H1 (cell line): ENCODE data around the gene PPP2R2D. TPM values are rescaled to one million over a fixed set of nuclear protein-coding genes. Genes with fewer than 3 reads are reported as not detected.

ENCODE experiments used
- CTCF ChIA-PET: fragments of 300-600 bp; sonication (Branson Sonifier 250); formaldehyde crosslinking; loops from one replicate; lab custom pipeline; 2021; ENCODE audit not compliant: partially characterized antibody; lab: Charles Lee
- POLR2A ChIA-PET: fragments of 300-600 bp; sonication (Branson Sonifier 250); formaldehyde crosslinking; loops from one replicate; lab custom pipeline; 2021; ENCODE audit warnings: inconsistent platforms; ENCODE audit not compliant: partially characterized antibody; lab: Charles Lee
- DNase-seq, 2 experiments: peaks; one replicate each; pipeline versions ENCODE4 v3.0.0 to v3.0.0-alpha.2; 2010 to 2022; ENCODE audit warnings: low spot score in 2 of 2, low read depth in 1 of 2, mixed read lengths in 1 of 2
- FAIRE-seq: peaks from 2 replicates; lab custom pipeline; 2011; peaks lifted over from hg19 to GRCh38; lab: Jason Lieb, UNC
- H2AFZ ChIP-seq: 2 replicates; pipeline ENCODE4 v1.8.1; 2012; ENCODE audit warnings: low read length, inconsistent platforms
- H2AK5ac ChIP-seq: 2 replicates; pipeline ENCODE4 v1.6.1; 2013; ENCODE audit warnings: low read depth, low read length
- H2BK120ac ChIP-seq: replicated peaks from 2 replicates; pipeline ENCODE3; 2013; ENCODE audit warnings: low read depth, low read length, inconsistent platforms
- H2BK12ac ChIP-seq: 2 replicates; pipeline ENCODE4 v1.6.1; 2013; ENCODE audit warnings: low read depth, low read length
- H2BK15ac ChIP-seq: 2 replicates; pipeline ENCODE4 v1.6.1; 2013; ENCODE audit warnings: low read length
- H2BK20ac ChIP-seq: 2 replicates; pipeline ENCODE4 v1.6.1; 2013; ENCODE audit warnings: low read length
- H2BK5ac ChIP-seq: 2 replicates; pipeline ENCODE4 v1.6.1; 2013; ENCODE audit warnings: low read depth, low read length
- H3K14ac ChIP-seq: 2 replicates; pipeline ENCODE4 v1.6.1; 2013; ENCODE audit warnings: inconsistent platforms; ENCODE audit not compliant: insufficient read length
- H3K18ac ChIP-seq: 2 replicates; pipeline ENCODE4 v1.6.1; 2013; ENCODE audit warnings: low read length; ENCODE audit errors: extremely low read depth
- H3K23ac ChIP-seq: 2 replicates; pipeline ENCODE4 v1.6.1; 2013; ENCODE audit warnings: inconsistent platforms; ENCODE audit not compliant: insufficient read length
- H3K23me2 ChIP-seq: 2 replicates; pipeline ENCODE4 v1.6.1; 2013; ENCODE audit warnings: low read depth, low read length
- H3K27ac ChIP-seq: 2 replicates; pipeline ENCODE4 v1.6.1; 2011; ENCODE audit warnings: low read depth, low read length, inconsistent platforms
- H3K27me3 ChIP-seq, 4 experiments: replicated peaks in 1 of 4; 1 replicate in 1 of 4; 2 replicates in 3 of 4; pipeline versions ENCODE4 v1.6.1 to v1.8.1; 2011 to 2013; ENCODE audit warnings: low read length in 3 of 4, mild to moderate bottlenecking in 3 of 4, inconsistent platforms in 2 of 4, mixed read lengths in 2 of 4, moderate library complexity in 1 of 4; ENCODE audit not compliant: control insufficient read depth in 3 of 4, insufficient read depth in 3 of 4; ENCODE audit errors: extremely low read depth in 1 of 4
- H3K36me3 ChIP-seq, 4 experiments: 2 replicates each; pipeline versions ENCODE4 v1.6.1 to v1.8.1; 2011 to 2013; ENCODE audit warnings: mild to moderate bottlenecking in 4 of 4, low read length in 3 of 4, moderate library complexity in 2 of 4, control low read depth in 1 of 4, inconsistent platforms in 1 of 4; ENCODE audit not compliant: insufficient read depth in 4 of 4, control insufficient read depth in 2 of 4
- H3K4ac ChIP-seq: replicated peaks from 2 replicates; pipeline ENCODE3; 2013; ENCODE audit warnings: low read length, low read depth, mixed read lengths, inconsistent platforms; ENCODE audit not compliant: insufficient read length
- H3K4me1 ChIP-seq, 4 experiments: replicated peaks in 1 of 4; 1 replicate in 1 of 4; 2 replicates in 3 of 4; pipeline versions ENCODE4 v1.6.1 to v1.8.1; 2011 to 2013; ENCODE audit warnings: low read length in 3 of 4, inconsistent platforms in 2 of 4, mixed read lengths in 1 of 4; ENCODE audit not compliant: insufficient read depth in 4 of 4, control insufficient read depth in 3 of 4
- H3K4me2 ChIP-seq, 2 experiments: 2 replicates each; pipeline versions ENCODE4 v1.6.1 to v1.8.1; 2011 to 2013; ENCODE audit warnings: low read depth in 2 of 2, low read length in 2 of 2, control low read depth in 1 of 2, inconsistent platforms in 1 of 2, mild to moderate bottlenecking in 1 of 2; ENCODE audit not compliant: insufficient read depth in 1 of 2
- H3K4me3 ChIP-seq, 4 experiments: fragments of 200-600, 300-600 bp in 1 of 4; sonication (generic), shearing (Covaris generic), sonication (Bioruptor Twin) in 1 of 4; 2 replicates each; pipeline versions ENCODE4 v1.5.1 to v1.8.1; 2011 to 2016; ENCODE audit warnings: low read length in 4 of 4, low read depth in 3 of 4, control low read depth in 2 of 4, inconsistent platforms in 2 of 4, mild to moderate bottlenecking in 2 of 4, mixed read lengths in 1 of 4, moderate library complexity in 1 of 4; ENCODE audit not compliant: insufficient read depth in 2 of 4; ENCODE audit errors: extremely low read depth in 1 of 4
- H3K56ac ChIP-seq: replicated peaks from 2 replicates; pipeline ENCODE3; 2013; ENCODE audit warnings: low read depth, mild to moderate bottlenecking, mixed read lengths, low read length, inconsistent platforms; ENCODE audit not compliant: insufficient read length
- H3K79me1 ChIP-seq: 2 replicates; pipeline ENCODE4 v1.6.1; 2013; ENCODE audit warnings: low read depth, low read length, control low read depth
- H3K79me2 ChIP-seq, 2 experiments: 2 replicates each; pipeline versions ENCODE4 v1.6.1 to v1.8.1; 2012 to 2013; ENCODE audit warnings: low read length in 2 of 2, mild to moderate bottlenecking in 2 of 2, inconsistent platforms in 1 of 2; ENCODE audit not compliant: insufficient read depth in 2 of 2, control insufficient read depth in 1 of 2
- H3K9ac ChIP-seq, 4 experiments: replicated peaks in 1 of 4; 1 replicate in 1 of 4; 2 replicates in 3 of 4; pipeline versions ENCODE4 v1.6.1 to v1.8.1; 2011 to 2013; ENCODE audit warnings: low read depth in 3 of 4, low read length in 3 of 4, control low read depth in 2 of 4, mild to moderate bottlenecking in 2 of 4, moderate library complexity in 2 of 4, inconsistent platforms in 1 of 4; ENCODE audit errors: extremely low read depth in 1 of 4
- H3K9me3 ChIP-seq, 2 experiments: 2 replicates each; pipeline versions ENCODE4 v1.6.1 to v1.8.1; 2012 to 2013; ENCODE audit warnings: mild to moderate bottlenecking in 2 of 2, moderate library complexity in 2 of 2, control low read depth in 1 of 2, inconsistent platforms in 1 of 2, low read depth in 1 of 2, low read length in 1 of 2, mixed read lengths in 1 of 2; ENCODE audit not compliant: insufficient read depth in 2 of 2
- H4K20me1 ChIP-seq, 2 experiments: replicated peaks in 1 of 2; 2 replicates each; pipeline versions ENCODE3 to v1.8.1; 2011 to 2013; ENCODE audit warnings: inconsistent platforms in 2 of 2, low read length in 2 of 2, mild to moderate bottlenecking in 1 of 2; ENCODE audit not compliant: insufficient read depth in 2 of 2, control insufficient read depth in 1 of 2
- H4K5ac ChIP-seq: 2 replicates; pipeline ENCODE4 v1.6.1; 2013; ENCODE audit warnings: low read length, low read depth, mixed read lengths, inconsistent platforms; ENCODE audit not compliant: insufficient read length
- H4K8ac ChIP-seq: 2 replicates; pipeline ENCODE4 v1.8.0; 2013; ENCODE audit warnings: mild to moderate bottlenecking, moderate library complexity, low read length, inconsistent platforms; ENCODE audit not compliant: insufficient read depth; ENCODE audit errors: extremely low read depth
- H4K91ac ChIP-seq: replicated peaks from 2 replicates; pipeline ENCODE3; 2013; ENCODE audit warnings: low read length, mixed read lengths, inconsistent platforms; ENCODE audit not compliant: insufficient read length
- ASH2L ChIP-seq: fragments of 200-600, 300-600 bp; sonication (generic); IDR thresholded peaks from one replicate; pipeline ENCODE4 v1.7.1; 2017; ENCODE audit warnings: low read length
- CREB1 ChIP-seq: IDR thresholded peaks from 2 replicates; pipeline ENCODE4 v1.6.1; 2012; ENCODE audit warnings: inconsistent platforms
- SIN3A ChIP-seq, 2 experiments: IDR thresholded peaks in 1 of 2; conservative IDR thresholded peaks in 1 of 2; 2 replicates each; pipeline ENCODE4 v1.6.1; 2011 to 2012; ENCODE audit warnings: low read length in 2 of 2, improper control_type of control experiment in 1 of 2, low read depth in 1 of 2, mild to moderate bottlenecking in 1 of 2
- WGBS, 2 experiments: shearing (Covaris generic) in 1 of 2; methylation state at CpG; one replicate each; pipeline versions ENCODE4 v1.1.6 to v1.1.7; 2013 to 2015; ENCODE audit warnings: low lambda C conversion rate in 2 of 2, mixed read lengths in 2 of 2, inconsistent platforms in 1 of 2, low coverage in 1 of 2, missing lambda C conversion rate in 1 of 2; ENCODE audit not compliant: insufficient replicate concordance in 2 of 2, insufficient coverage in 1 of 2, insufficient read length in 1 of 2; ENCODE audit errors: extremely low coverage in 1 of 2, missing lambda C conversion rate in 1 of 2; 5-methylcytosine and 5-hydroxymethylcytosine counted together
- polyA plus RNA-seq, 7 experiments: library from polyadenylated mRNA; depleted of rRNA in 3 of 7; stranded (reverse) in 5 of 7; unstranded in 2 of 7; fragments of >200 nt in 5 of 7; fragments of 200-250 nt in 2 of 7; gene quantifications; 1 replicate in 5 of 7; 2 replicates in 1 of 7; 4 replicates in 1 of 7; pipeline versions ENCODE4 v1.2.1 to v1.2.3, GENCODE V29; 2011 to 2013; ENCODE audit warnings: missing spikeins in 2 of 7, mixed read lengths in 2 of 7
- total RNA-seq: library from RNA; stranded (reverse); fragmentation: NEBNext Ultra II Directional; extraction: Animal tissue kit (Norgen Biotek cat#: 25700); gene quantifications from 2 replicates; pipeline ENCODE4 v1.2.1, GENCODE V29; 2021
- TF ChIP-seq, protein P1 (sequence below), 3 experiments: IDR thresholded peaks; 1 replicate in 2 of 3; 2 replicates in 1 of 3; pipeline versions ENCODE4 v1.5.1 to v1.6.1; 2011; ENCODE audit warnings: low read length in 3 of 3, mild to moderate bottlenecking in 3 of 3, inconsistent platforms in 2 of 3, low read depth in 1 of 3, moderate library complexity in 1 of 3; ENCODE audit not compliant: insufficient read depth in 1 of 3; ENCODE audit errors: control extremely low read depth in 1 of 3
- TF ChIP-seq, protein P2 (sequence below): IDR thresholded peaks from 2 replicates; pipeline ENCODE4 v1.6.1; 2011; ENCODE audit warnings: low read length, improper control_type of control experiment

The PPP2R2D gene
- total and polyA plus RNA-seq, 2 of the 8 experiments (the other 6 are each of a cell fraction or from before 2014, with no cell fraction given): 25.4 to 32.8 TPM

DNA sequence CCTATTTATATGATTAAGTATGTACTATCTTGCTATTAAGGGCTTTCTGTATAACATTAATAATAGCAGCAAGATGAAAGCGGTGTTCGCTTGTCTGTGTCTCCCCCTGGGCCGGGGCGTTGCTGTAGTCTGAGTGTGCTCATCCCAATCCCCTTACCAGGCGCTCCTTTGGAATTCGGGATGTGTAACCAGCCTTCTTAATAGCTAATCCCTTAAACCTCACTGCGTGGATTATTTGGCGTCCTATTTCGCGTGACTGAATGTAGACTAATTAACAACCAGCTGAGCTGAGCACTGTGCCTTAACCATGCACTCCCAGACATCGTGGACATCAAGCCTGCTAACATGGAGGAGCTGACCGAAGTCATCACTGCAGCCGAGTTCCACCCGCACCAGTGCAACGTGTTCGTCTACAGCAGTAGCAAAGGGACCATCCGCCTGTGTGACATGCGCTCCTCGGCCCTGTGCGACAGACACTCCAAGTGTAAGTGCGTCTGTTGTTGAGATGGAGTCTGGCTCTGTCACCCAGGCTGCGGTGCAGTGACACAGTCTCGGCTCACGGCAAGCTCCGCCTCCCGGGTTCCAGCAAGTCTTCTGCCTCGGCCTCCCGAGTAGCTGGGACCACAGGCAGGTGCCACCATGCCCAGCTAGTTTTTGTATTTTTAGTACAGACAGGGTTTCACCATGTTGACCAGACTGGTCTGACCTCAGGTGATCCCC, 44.3 kb downstream of the PPP2R2D start:
- Histone ChIP-seq H3K79me2 (0 out of 4 replicates have a peak, but pooled peaks cover 0 to 5% of the 10 kb centered on the region in 2 experiments), H2BK12ac (no peak overlapping the region), H3K56ac (no peak overlapping the region), H4K20me1 (peaks cover 7 to 12% of the 10 kb centered on the region in 2 experiments), H3K4me1 (no peaks in the 10 kb centered on the region; a peak in 2 of 7 replicates), H3K36me3 (peaks cover 27 to 53% (median 48%) of the 10 kb centered on the region in 4 experiments), H3K23ac (no peak overlapping the region), H3K4me2 (no peak overlapping the region), H3K79me1 (no peaks in the 10 kb centered on the region), H3K4me3 (no peak overlapping the region), H2BK15ac (no peak overlapping the region), H2BK120ac (no peak overlapping the region), H2AK5ac (no peak overlapping the region), H3K27me3 (no peaks in the 10 kb centered on the region), H3K9me3 (no peaks in the 10 kb centered on the region), H2BK5ac (no peak overlapping the region), H3K4ac (no peak overlapping the region), H4K91ac (no peak overlapping the region), H3K27ac (no peak overlapping the region), H3K18ac (no peak overlapping the region), H3K9ac (no peak overlapping the region; a peak in 1 of 7 replicates), H4K8ac (no peak overlapping the region; the same call in 1 of the 2 replicates), H2BK20ac (no peak overlapping the region), H3K23me2 (no peaks in the 10 kb centered on the region), H4K5ac (no peak overlapping the region), H3K14ac (no peak overlapping the region), H2AFZ (no peak overlapping the region)
- no peak for FAIRE-seq
- DNase-seq: no peak
- 95% methylated on average over 28 of the region's 28 CpGs; no CpG with 5 or more reads in 1 of the 2 experiments for WGBS, 2 experiments
- ChIA-PET POLR2A (interaction anchor here (1.4 to 4.9 kb wide), 2 partner anchors 16 to 45 kb away, joined by 4 to 15 read pairs; no protein-coding TSS in a partner anchor), CTCF (interaction anchor here (0.6 to 7.8 kb wide), 11 partner anchors 10 to 181 kb away, joined by 3 to 41 read pairs (median 12); no protein-coding TSS in a partner anchor)
- TF ChIP-seq, protein P1, sequence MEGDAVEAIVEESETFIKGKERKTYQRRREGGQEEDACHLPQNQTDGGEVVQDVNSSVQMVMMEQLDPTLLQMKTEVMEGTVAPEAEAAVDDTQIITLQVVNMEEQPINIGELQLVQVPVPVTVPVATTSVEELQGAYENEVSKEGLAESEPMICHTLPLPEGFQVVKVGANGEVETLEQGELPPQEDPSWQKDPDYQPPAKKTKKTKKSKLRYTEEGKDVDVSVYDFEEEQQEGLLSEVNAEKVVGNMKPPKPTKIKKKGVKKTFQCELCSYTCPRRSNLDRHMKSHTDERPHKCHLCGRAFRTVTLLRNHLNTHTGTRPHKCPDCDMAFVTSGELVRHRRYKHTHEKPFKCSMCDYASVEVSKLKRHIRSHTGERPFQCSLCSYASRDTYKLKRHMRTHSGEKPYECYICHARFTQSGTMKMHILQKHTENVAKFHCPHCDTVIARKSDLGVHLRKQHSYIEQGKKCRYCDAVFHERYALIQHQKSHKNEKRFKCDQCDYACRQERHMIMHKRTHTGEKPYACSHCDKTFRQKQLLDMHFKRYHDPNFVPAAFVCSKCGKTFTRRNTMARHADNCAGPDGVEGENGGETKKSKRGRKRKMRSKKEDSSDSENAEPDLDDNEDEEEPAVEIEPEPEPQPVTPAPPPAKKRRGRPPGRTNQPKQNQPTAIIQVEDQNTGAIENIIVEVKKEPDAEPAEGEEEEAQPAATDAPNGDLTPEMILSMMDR (IDR thresholded peaks at IDR 0.05; ENCODE audit: control extremely low read depth in 1 of 3, insufficient read depth in 1 of 3, low read depth in 1 of 3, low read length in 3 of 3): no peak
- TF ChIP-seq ASH2L (no peak), SIN3A (conservative IDR thresholded peaks at IDR 0.05 in 1 of 2, IDR thresholded peaks at IDR 0.05 in 1 of 2; ENCODE audit: low read depth in 1 of 2, low read length in 2 of 2) (no peak), CREB1 (no peak)
- TF ChIP-seq, protein P2, sequence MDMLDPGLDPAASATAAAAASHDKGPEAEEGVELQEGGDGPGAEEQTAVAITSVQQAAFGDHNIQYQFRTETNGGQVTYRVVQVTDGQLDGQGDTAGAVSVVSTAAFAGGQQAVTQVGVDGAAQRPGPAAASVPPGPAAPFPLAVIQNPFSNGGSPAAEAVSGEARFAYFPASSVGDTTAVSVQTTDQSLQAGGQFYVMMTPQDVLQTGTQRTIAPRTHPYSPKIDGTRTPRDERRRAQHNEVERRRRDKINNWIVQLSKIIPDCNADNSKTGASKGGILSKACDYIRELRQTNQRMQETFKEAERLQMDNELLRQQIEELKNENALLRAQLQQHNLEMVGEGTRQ: no peak
